HepG2 (cell line): Measurements from ENCODE around the gene MYO19. TPM values are rescaled to one million over a fixed set of nuclear protein-coding genes. Genes with fewer than 3 reads are reported as not detected.

Experiments
- FOXM1 ChIP-seq: sonication (generic); formaldehyde crosslinking; IDR thresholded peaks from 2 replicates; pipeline ENCODE4 v1.5.0; 2020; ENCODE audit warnings: missing genetic modification reagents
- GATAD1 ChIP-seq: IDR thresholded peaks from 2 replicates; pipeline ENCODE4 v1.6.1; 2016; ENCODE audit warnings: missing genetic modification reagents, missing compliant biosample characterization
- GATAD2A ChIP-seq: IDR thresholded peaks from 2 replicates; pipeline ENCODE4 v1.6.1; 2016
- MAFK ChIP-seq, 2 experiments: IDR thresholded peaks in 1 of 2; conservative IDR thresholded peaks in 1 of 2; 2 replicates each; pipeline ENCODE4 v1.6.1; 2011; ENCODE audit warnings: improper control_type of control experiment in 2 of 2, low read length in 2 of 2
- PAX8 ChIP-seq: sonication (generic); formaldehyde crosslinking; IDR thresholded peaks from 2 replicates; pipeline ENCODE4 v1.8.0; 2022; ENCODE audit warnings: mild to moderate bottlenecking, missing genetic modification reagents, borderline replicate concordance
- SALL2 ChIP-seq: sonication (generic); formaldehyde crosslinking; IDR thresholded peaks from 2 replicates; pipeline ENCODE4 v1.8.1; 2023; ENCODE audit warnings: mild to moderate bottlenecking, missing genetic modification reagents, inconsistent platforms
- ZMYM2 ChIP-seq: sonication (generic); formaldehyde crosslinking; IDR thresholded peaks from 2 replicates; pipeline ENCODE4 v1.8.0; 2022; ENCODE audit warnings: mild to moderate bottlenecking, missing genetic modification reagents
- ZNF121 ChIP-seq: sonication (generic); formaldehyde crosslinking; IDR thresholded peaks from 2 replicates; pipeline ENCODE4 v1.5.0; 2020; ENCODE audit warnings: mild to moderate bottlenecking, missing genetic modification reagents
- ZNF432 ChIP-seq: sonication (generic); formaldehyde crosslinking; IDR thresholded peaks from 2 replicates; pipeline ENCODE4 v1.5.0; 2020; ENCODE audit warnings: missing genetic modification reagents, mild to moderate bottlenecking, borderline replicate concordance
- ZNF563 ChIP-seq: sonication (generic); formaldehyde crosslinking; IDR thresholded peaks from 2 replicates; pipeline ENCODE4 v1.8.0; 2022; ENCODE audit warnings: mild to moderate bottlenecking, moderate library complexity, missing genetic modification reagents
- ZNF644 ChIP-seq: IDR thresholded peaks from 2 replicates; pipeline ENCODE4 v1.6.1; 2016; ENCODE audit warnings: low read depth
- polyA plus RNA-seq, 8 experiments: library from polyadenylated mRNA; depleted of rRNA in 3 of 8; stranded (reverse) in 7 of 8; unstranded in 1 of 8; fragments of >200 nt; fragmentation: Illumina TruSeq in 4 of 8; extraction: Trizol in 4 of 8; gene quantifications; 2 replicates each; pipeline versions ENCODE4 v1.2.1 to v1.2.3, GENCODE V29; 2011 to 2016; ENCODE audit warnings: low read depth in 4 of 8, missing spikeins in 1 of 8, mixed read lengths in 1 of 8; ENCODE audit not compliant: insufficient read depth in 1 of 8
- total RNA-seq, 5 experiments: library from RNA; depleted of rRNA; stranded (reverse); fragments of >200 nt; fragmentation: Illumina TruSeq; extraction: Trizol; gene quantifications; 2 replicates each; pipeline ENCODE4 v1.2.3, GENCODE V29; 2016; ENCODE audit warnings: low read depth in 1 of 5
- TF ChIP-seq, protein P1 (sequence below): sonication (generic); formaldehyde crosslinking; IDR thresholded peaks from 2 replicates; pipeline ENCODE4 v1.4.0; 2020; ENCODE audit warnings: missing genetic modification reagents
- TF ChIP-seq, protein P2 (sequence below): sonication (generic); formaldehyde crosslinking; IDR thresholded peaks from 2 replicates; pipeline ENCODE4 v1.8.0; 2022; ENCODE audit warnings: missing genetic modification reagents, mild to moderate bottlenecking, moderate library complexity, borderline replicate concordance

Gene MYO19
- total and polyA plus RNA-seq, 2 of the 13 experiments (the other 11 are each of a cell fraction or from before 2014, with no cell fraction given), result 75.7 to 82.3 TPM

DNA sequence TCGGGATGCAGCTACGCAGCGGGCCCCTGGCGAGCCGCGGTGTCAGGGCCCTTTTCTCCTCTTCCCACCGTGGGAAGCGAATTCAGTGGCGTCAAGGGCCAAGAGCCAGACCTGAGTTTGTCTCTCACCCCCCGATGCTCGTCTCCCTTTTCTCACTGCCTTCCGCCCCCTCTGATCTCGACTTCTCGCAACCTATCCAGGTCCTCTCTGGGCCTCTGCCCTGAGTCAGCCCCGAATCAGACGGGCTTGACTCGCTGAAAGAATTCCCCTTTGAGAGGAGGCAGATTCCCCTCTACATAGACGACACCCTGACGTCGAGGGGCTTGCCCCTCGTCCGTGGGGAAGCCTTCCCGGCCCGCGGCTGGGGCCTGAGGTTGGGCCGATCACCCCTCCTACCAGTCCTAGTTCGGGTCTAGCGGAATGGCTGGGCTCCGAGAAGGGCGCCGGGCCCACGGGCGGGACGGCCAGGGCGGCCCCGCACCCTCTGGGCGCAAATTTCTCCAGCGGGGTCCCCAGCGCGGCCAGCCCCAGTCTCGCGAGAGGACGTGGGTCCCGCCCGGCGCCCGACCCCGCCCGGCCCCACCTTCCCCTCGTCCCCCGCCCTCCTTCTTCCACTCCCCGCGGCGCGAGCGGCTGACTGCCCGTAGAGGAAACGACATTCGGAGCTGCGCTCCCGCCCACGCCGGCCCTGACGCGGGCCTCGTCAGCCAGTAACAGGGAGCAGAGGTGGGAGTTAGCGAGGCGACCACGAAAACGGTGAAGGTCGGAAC, 9.8 kb upstream of the MYO19 start, which contains the start of gene GGNBP2 (continued):
- TF ChIP-seq, protein P1, sequence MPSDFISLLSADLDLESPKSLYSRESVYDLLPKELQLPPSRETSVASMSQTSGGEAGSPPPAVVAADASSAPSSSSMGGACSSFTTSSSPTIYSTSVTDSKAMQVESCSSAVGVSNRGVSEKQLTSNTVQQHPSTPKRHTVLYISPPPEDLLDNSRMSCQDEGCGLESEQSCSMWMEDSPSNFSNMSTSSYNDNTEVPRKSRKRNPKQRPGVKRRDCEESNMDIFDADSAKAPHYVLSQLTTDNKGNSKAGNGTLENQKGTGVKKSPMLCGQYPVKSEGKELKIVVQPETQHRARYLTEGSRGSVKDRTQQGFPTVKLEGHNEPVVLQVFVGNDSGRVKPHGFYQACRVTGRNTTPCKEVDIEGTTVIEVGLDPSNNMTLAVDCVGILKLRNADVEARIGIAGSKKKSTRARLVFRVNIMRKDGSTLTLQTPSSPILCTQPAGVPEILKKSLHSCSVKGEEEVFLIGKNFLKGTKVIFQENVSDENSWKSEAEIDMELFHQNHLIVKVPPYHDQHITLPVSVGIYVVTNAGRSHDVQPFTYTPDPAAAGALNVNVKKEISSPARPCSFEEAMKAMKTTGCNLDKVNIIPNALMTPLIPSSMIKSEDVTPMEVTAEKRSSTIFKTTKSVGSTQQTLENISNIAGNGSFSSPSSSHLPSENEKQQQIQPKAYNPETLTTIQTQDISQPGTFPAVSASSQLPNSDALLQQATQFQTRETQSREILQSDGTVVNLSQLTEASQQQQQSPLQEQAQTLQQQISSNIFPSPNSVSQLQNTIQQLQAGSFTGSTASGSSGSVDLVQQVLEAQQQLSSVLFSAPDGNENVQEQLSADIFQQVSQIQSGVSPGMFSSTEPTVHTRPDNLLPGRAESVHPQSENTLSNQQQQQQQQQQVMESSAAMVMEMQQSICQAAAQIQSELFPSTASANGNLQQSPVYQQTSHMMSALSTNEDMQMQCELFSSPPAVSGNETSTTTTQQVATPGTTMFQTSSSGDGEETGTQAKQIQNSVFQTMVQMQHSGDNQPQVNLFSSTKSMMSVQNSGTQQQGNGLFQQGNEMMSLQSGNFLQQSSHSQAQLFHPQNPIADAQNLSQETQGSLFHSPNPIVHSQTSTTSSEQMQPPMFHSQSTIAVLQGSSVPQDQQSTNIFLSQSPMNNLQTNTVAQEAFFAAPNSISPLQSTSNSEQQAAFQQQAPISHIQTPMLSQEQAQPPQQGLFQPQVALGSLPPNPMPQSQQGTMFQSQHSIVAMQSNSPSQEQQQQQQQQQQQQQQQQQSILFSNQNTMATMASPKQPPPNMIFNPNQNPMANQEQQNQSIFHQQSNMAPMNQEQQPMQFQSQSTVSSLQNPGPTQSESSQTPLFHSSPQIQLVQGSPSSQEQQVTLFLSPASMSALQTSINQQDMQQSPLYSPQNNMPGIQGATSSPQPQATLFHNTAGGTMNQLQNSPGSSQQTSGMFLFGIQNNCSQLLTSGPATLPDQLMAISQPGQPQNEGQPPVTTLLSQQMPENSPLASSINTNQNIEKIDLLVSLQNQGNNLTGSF, result no peak
- no peak for TF ChIP-seq ZNF644 (CRISPR knock-in tag)
- peak; percentile 58; the same call in 1 of the 2 replicates for TF ChIP-seq GATAD1 (CRISPR knock-in tag)
- no peak for TF ChIP-seq MAFK (conservative IDR thresholded peaks at IDR 0.05 in 1 of 2, IDR thresholded peaks at IDR 0.05 in 1 of 2; ENCODE audit: low read length in 2 of 2)
- TF ChIP-seq, protein P2, sequence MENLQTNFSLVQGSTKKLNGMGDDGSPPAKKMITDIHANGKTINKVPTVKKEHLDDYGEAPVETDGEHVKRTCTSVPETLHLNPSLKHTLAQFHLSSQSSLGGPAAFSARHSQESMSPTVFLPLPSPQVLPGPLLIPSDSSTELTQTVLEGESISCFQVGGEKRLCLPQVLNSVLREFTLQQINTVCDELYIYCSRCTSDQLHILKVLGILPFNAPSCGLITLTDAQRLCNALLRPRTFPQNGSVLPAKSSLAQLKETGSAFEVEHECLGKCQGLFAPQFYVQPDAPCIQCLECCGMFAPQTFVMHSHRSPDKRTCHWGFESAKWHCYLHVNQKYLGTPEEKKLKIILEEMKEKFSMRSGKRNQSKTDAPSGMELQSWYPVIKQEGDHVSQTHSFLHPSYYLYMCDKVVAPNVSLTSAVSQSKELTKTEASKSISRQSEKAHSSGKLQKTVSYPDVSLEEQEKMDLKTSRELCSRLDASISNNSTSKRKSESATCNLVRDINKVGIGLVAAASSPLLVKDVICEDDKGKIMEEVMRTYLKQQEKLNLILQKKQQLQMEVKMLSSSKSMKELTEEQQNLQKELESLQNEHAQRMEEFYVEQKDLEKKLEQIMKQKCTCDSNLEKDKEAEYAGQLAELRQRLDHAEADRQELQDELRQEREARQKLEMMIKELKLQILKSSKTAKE (CRISPR knock-in tag), result 0 out of 2 replicates have a peak, but pooled peaks have one; percentile 16
- TF ChIP-seq PAX8 (CRISPR knock-in tag), result no peak; the same call in 1 of the 2 replicates
- TF ChIP-seq FOXM1, result no peak
- TF ChIP-seq ZMYM2 (CRISPR knock-in tag), result peak; percentile 80; the same call in 1 of the 2 replicates
- no peak for TF ChIP-seq ZNF563
- no peak for TF ChIP-seq ZNF121
- no peak for TF ChIP-seq ZNF432 (CRISPR knock-in tag)
- peak; percentile 17; the same call in 1 of the 2 replicates for TF ChIP-seq GATAD2A (CRISPR knock-in tag)
- no peak for TF ChIP-seq SALL2 (CRISPR knock-in tag)
